GM12892 (cell line): ENCODE results near the gene GPC5.

Source experiments
- POLR2A ChIP-seq: IDR thresholded peaks from 2 replicates; pipeline ENCODE4 v1.6.1; 2011; ENCODE audit warnings: low read depth, low read length, control low read depth
- POLR2AphosphoS5 ChIP-seq: IDR thresholded peaks from 2 replicates; pipeline ENCODE4 v1.6.1; 2011; ENCODE audit warnings: low read depth, low read length, control low read depth
- TAF1 ChIP-seq: IDR thresholded peaks from 2 replicates; pipeline ENCODE4 v1.6.1; 2011; ENCODE audit warnings: low read depth, mild to moderate bottlenecking, control low read depth, low read length, borderline replicate concordance

GRCh38 chr13:92823059-92823458 is 1424.6 kb downstream of the GPC5 start:
- TF ChIP-seq POLR2AphosphoS5 (no peak), POLR2A (no peak), TAF1 (no peak)
